ENCODE measurements around the gene PANK4.

GRCh38 chr1:2499260-2499659 is 27.1 kb downstream of the PANK4 start:
- TF ChIP-seq CTCF (IDR thresholded peaks at IDR 0.05; ENCODE audit: insufficient read depth, low read depth, low read length): no peak
- TF ChIP-seq EZH2 (IDR thresholded peaks at IDR 0.05; ENCODE audit: insufficient read depth, low read length): no peak
